Transverse colon (tissue), 4 donors: ENCODE measurements around the gene THSD7A.

Experiments used
- EP300 ChIP-seq: sonication (generic); formaldehyde crosslinking; IDR thresholded peaks from one replicate; pipeline ENCODE4 v1.6.1; 2017; ENCODE audit warnings: antibody characterized with exemption, low read depth
- POLR2A ChIP-seq: fragments of 450-650 bp; IDR thresholded peaks from one replicate; pipeline ENCODE4 v1.6.1; 2016; ENCODE audit warnings: antibody characterized with exemption, mild to moderate bottlenecking, moderate library complexity
- POLR2AphosphoS5 ChIP-seq, 3 donors: sonication (generic); formaldehyde crosslinking; IDR thresholded peaks; one replicate each; pipeline ENCODE4 v1.6.1; 2016; ENCODE audit warnings: antibody characterized with exemption in 3 of 3
- TF ChIP-seq, protein P1 (sequence below), 5 experiments: fragments of 200-600 bp in 3 of 5; fragments of 450-650 bp in 2 of 5; sonication (generic) in 3 of 5; IDR thresholded peaks; 1 replicate in 2 of 5; 2 replicates in 3 of 5; pipeline ENCODE4 v1.5.1; 2016 to 2017; ENCODE audit warnings: antibody characterized with exemption in 5 of 5, inconsistent platforms in 3 of 5, mild to moderate bottlenecking in 2 of 5, moderate library complexity in 1 of 5

DNA sequence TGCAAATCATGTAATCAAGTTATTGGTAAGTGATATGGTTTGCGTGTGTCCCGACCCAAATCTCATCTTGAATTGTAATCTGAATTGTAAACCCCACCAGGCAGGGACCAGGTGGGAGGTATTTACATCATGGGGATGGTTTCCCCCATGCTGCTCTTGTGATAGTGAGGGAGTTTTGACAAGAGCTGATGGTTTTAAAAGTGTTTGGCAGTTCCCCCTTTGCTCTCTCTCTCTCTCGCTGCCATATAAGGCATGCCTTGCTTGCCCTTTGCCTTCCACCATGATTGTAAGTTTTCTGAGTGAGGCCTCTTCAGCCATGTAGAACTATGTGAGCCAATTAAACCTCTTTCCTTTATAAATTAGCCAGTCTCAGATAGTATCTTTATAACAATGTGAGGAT, 302.6 kb downstream of the THSD7A start:
- TF ChIP-seq, protein P1, sequence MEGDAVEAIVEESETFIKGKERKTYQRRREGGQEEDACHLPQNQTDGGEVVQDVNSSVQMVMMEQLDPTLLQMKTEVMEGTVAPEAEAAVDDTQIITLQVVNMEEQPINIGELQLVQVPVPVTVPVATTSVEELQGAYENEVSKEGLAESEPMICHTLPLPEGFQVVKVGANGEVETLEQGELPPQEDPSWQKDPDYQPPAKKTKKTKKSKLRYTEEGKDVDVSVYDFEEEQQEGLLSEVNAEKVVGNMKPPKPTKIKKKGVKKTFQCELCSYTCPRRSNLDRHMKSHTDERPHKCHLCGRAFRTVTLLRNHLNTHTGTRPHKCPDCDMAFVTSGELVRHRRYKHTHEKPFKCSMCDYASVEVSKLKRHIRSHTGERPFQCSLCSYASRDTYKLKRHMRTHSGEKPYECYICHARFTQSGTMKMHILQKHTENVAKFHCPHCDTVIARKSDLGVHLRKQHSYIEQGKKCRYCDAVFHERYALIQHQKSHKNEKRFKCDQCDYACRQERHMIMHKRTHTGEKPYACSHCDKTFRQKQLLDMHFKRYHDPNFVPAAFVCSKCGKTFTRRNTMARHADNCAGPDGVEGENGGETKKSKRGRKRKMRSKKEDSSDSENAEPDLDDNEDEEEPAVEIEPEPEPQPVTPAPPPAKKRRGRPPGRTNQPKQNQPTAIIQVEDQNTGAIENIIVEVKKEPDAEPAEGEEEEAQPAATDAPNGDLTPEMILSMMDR (IDR thresholded peaks at IDR 0.05), result no peak
- TF ChIP-seq EP300 (no peak), POLR2A (no peak), POLR2AphosphoS5 (IDR thresholded peaks at IDR 0.05) (no peak)
